IPS DF 4.7 (cell line): ENCODE data around the gene MYLK4.

ENCODE experiments used
- DNase-seq: peaks from one replicate; pipeline ENCODE4 v3.0.0-alpha.2; 2013; ENCODE audit warnings: low spot score; ENCODE audit errors: extremely low read depth

The MYLK4 gene

DNA sequence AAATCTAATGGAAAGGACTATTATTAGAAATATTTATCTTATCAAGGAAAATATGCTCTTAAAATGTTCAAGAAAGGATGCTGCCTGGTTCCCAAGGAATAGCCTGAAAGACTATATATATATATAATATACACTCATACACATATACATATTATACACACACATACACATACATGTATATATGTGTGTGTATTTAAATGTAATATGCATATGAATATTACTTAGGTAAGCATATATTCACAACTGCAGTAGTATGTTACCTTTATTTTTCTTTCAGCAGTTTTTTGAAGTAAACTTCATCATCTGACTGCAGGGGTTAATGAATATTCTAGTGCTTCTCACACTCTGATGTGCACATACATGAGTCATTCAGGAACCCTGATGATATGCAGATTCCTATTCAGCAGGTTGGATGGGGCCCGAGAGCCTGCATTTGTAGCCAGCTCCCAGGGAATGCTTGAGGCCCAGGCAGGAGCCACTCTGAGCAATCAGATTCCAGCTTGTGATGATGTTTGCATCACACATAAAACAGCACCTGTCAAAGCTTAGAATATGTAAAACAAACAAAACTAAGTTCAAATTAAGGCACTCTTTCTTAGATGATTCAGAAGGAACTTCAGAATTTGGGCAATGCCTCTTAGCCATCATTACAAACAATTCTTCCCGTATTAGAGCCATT, 16.1 kb downstream of the MYLK4 start:
- DNase-seq: no peak

DNA sequence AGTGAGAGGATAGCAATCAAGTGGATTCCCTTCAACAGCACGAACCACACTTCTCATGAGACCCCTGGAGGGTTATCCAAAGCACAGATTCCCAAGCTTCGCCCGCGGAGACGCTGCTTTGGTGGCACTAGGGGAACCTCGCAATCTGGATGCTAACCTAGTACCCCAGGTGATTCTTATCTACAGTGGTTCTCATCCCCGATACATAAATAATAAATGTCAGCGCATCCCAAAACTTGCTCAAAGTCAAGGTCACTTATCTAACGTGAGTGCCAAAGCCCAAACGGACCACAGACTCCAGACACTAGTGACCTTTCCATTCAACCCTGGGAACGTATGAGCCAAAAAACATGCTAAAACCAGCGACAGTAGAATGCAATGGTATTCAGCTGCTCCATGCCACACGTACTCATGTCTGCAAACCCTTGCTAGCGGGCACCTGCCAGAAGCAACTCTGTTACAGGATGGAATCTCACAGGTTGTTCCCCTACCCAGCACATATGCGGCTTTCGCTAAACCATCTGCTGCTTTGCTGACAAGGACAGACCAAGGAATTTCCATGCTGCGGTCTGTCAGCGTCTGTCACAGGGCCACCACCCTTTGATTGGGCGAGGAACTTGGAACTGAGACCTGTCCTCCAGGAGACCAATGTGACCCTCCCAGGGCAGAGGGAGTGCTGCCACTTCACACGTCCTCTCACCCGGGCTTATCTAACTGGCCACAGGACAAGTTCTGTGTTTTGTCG, 16.8 kb downstream of the MYLK4 start:
- no peak for DNase-seq

DNA sequence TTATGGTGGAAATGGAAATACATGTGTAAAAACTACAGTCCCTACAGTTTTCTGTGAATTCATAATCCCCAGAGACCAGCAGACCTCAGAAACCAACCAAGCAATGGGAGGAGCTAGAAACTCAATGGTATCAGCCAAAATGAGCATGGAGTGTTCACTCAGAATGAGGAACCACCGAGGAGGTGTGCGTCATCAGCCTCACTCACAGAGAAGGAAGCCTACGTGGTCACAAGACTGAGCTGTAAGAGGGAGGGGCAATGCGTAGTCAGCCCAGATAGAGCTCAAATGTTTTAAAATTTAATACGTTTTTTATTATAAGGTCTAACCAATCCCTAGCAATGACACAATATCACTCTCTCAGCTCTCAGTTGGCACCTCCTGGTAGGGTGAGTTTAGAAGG, 17.4 kb downstream of the MYLK4 start:
- DNase-seq: no peak

DNA sequence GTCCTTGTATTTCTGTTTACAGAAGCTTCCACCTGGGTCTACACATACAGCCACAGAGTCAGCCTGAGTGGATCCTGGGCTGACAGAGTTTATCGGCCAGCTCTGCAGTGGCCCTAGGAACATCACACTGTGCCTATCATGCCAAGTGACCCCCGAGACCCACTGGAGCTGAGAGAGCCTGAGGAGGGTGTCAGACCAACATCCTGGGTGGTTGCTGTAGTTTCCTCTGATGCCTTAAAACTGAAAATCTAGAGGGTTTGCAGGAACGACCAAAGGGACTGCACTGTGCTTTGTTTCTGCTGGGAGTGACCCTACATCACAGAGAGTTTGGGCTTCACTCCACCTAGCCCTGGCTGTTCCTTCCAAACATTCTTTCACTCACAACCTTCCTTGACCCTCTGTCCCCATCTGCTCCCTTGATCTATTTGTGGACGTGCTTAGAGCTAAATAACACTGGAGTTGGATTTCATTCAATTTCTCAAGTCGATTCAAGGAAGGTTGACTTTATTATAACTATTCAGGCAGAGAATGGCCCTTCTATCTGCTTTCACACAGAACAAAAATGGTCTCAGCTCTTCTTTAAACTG, 18.1 kb downstream of the MYLK4 start:
- DNase-seq: no peak

DNA sequence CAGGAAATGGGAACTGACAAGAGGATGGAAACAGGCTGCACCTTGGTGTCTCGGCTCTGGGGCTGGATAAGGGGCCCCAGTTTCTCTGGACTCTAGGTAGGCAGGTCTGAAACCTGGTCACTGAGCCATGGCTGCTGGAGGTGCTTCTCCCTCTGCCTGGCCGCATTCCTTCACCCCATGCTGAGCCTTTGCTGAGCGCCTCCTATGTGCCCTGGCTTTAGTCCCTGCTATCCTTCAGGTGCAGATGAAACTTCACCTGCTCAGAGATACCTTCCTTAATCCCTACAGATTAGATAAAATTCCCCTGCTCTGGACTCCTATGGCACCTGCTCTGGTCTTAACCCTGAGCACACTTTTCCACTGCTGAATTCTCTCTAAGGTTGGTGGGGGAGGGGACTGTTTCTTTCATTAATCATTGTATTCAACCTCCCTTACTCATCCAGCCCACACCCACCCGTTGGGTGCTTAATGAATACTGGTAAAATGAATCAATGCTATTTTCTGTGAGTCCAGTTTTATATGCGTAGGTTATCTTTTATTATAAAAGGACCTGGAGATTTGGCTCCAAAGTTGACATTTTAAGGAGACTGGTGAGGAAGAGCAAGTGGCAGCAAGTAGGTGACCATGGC, 19.3 kb downstream of the MYLK4 start:
- no peak for DNase-seq

DNA sequence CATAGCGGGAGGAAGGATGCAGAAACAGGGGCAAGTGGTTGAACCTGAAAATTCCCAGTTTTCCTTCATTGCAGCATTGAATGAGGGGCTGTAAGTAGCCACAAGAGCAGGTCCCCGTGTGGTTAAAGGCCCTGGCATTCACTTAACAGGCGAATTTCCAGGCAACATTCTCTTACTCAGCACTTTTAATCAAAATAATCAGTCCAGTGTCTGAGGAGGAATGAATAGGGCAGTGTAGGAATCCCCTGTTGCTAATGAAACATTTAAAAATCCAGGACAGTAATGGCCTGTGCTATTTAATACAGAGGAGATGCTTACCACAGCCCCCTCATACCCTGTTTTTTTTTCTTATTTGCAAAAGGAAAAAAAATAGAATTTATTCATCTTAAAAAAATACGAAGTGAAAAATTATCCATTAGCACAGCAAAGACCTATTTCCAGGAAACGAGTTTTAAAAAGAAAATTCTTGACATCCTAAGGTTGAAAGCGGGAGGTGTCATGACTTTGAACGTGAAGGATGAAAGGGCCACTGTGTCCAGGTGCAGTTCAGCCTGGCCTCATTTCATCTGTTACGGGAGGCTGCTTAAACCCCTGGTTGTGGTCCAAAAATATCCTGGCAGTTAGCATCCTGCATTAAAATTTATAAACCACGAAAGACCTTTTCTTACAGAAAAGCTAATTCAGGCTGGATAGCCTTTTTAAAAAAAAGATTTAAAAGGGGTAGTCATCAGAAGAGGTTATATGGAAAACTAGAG, 20.2 kb downstream of the MYLK4 start:
- DNase-seq: no peak

DNA sequence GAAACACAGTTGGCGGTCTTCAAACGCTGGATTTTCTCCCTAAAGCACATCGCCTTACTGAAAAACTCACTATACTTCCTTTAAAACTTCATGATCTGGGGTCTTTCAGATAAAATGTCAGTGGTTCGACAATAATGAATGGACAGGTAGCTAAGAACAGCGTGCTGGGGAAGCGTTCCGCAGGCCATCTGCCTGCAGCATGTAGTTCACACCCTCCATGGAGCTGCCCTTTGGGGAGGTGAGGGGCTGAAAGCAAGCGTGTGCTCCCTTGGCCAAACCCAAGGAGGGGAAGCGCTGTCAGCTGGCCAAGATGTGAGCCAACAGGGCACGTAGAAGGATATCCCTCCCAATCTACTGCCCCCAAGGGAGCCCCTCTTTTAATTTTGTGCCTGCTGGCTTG, 20.8 kb downstream of the MYLK4 start:
- no peak for DNase-seq

DNA sequence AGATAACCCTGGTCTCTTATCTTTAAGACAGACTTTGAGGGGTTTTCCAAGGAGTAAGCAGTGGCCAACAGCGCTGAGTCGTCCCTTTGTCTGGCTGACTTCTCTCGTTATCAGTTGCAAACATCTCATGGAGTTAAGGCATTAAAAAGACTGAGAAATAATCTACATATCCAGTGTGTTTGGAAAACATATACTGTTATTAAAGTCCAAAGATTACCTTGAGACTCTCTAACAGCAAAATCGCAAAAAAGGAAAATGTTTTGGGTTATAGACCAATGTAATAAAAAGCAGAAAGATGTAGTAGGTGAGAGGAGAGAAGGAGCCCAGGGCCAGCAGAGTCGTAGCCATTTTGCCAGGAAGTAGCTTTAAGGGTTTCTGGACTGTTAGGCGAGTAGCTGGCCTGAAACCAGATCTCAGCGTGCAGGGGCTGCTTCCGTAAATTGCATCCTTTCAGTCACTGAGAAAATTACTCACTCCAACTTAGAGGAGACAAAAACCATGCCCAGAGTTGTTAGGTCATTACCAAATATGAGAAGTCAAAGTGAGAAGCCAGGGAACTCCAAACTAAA, 24.6 kb downstream of the MYLK4 start:
- DNase-seq: no peak

DNA sequence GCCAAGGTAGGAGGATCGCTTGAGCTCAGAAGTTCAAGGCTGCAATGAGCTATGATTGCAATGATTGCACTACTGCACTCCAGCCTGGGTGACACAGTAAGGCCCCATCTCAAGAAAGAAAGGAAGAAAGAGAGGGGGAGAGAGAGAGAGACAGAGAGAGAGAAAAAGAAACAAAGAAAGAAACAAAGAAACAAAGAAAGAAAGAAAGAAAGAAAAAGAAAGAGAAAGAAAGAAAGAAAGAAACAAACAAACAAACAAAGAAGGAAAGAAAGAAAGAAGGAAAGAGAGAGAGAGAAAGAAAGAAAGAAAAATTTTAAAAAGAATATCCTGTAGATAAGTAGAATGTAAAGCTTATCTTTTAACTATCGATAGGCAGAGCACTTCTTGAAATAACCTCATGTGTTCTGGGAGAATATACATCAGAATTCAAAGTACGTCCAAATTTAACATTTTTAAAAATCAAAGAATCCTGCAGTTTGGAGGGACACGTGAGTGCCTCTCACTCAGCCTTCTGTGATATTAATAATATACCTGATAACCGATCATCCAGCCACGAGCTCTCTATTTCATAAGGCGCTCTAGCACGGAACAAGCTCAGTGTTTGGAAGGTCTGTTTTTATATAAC, 25.2 kb downstream of the MYLK4 start:
- DNase-seq: no peak

DNA sequence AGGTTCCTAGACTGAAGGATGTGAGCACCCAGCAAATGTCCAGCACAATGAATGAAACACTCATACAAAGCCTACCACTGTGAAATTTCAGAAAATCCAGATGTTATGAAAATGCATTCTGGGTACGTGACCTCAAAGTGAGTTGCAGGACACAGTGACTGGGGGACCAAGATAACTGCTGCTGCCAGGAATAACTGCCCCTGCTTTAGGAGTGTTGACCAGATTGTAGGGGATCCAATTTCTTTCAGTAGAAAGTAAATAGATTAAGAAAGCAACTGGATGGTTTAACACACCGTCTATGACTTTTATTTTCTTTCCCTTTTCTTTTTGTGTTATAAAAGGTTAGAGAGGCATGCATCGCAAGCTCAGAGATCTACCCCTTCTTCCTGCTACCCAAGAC, 29.5 kb downstream of the MYLK4 start:
- no peak for DNase-seq

DNA sequence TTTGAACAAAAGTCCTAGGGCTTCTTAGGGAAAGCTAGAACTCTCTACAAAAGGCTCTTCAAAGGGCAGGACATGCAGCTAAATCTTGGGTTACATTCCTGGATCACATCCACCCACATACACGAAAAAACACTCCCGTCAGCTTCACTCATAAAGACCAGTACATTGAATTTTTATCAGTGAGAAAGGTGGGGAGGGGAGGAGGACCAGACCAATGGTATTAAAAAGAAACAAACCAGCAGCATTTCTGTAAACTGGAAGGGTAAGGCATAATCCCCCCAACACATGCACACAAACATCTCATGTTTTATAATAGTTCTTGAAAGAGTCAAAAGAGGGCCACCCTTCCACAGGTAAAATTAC, 31.6 kb downstream of the MYLK4 start:
- DNase-seq: no peak

DNA sequence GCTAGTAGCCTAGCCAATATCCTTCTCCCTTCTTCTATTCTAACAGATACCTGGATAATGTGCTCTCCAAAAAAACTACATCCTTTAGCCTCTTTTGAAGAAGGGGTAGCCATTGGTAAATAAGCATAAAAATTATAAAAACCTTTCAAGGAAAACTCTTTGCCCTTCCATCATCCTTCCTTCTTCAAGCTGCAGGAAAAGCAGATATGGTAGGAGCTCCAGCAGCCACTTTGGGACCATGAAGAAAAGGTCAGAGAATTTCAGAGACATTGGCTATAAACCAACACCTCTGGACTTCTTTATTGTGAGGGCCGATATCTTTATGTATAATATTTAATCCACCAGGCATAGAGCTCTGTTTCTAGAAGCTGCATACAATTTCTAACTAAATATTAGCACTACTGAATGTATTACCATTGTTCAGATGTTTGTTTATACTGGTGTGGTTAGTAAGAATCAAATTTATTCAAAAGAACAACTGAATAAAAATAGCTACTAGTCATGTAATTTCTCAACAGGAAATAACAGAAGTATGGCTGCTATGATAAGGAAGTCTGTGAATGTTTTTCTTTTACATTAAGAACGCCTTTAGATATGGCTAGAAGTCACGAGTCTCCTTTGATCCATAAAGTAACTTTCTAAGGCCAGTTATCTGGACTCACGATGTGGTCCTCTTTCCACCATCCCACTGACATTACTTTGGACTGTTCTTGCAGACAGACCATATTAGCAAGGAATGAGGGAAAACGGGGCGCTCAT, 32.2 kb downstream of the MYLK4 start:
- DNase-seq: no peak

DNA sequence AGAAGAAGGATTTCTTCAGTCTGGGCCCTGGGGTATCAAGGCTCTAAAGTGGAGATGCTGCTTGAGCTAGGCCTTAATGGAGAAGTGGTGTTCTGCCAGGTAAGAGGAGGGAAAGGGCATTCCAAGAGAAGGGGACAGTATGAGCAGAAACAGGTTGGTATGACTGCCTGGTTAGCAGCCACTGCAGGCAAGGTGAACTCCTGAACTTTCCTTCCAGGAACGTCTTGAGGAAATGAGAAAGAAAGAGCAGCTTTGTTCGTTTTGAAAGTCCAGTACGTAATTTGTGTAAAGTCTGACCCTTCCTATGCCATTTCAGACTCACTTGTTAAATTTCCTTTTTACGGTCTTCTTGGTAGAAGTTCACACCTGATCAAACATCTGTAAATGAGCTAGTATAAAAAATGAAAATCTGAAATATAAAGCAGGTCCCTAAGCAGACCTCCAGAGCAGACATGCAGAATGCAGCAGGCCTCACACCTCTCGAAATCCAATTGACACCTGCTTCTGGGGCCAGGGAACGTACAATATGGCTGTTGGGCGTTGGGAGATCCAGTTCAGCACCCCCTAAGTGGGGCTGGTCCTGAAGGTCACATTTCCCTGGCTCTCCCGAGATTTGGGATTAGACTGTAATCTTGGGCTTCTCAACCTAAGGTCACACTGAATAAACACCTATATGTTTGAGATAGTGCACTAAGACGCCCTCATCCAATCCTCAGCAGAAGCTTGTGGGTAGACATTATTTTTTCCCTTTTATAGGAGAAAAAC, 33.6 kb downstream of the MYLK4 start:
- no peak for DNase-seq

DNA sequence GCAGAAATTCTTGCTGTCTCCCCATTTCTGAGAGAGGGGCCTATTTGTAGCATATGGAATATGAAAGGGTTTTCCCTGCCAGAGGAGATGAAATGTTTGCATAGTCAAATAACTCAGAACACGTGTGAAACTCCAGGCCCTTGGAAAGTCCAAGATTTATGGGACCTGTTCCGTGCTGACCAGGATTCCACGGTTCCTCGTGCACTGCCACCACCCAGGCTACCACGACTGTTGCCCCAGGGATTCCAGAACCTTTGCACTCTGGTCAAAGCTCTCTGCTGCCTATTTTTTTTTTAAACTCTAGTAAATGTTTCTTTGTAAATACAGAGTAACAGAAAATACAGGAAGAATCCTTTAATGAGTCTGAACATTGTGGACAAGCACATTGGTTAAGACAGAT, 35.0 kb downstream of the MYLK4 start:
- DNase-seq: no peak

DNA sequence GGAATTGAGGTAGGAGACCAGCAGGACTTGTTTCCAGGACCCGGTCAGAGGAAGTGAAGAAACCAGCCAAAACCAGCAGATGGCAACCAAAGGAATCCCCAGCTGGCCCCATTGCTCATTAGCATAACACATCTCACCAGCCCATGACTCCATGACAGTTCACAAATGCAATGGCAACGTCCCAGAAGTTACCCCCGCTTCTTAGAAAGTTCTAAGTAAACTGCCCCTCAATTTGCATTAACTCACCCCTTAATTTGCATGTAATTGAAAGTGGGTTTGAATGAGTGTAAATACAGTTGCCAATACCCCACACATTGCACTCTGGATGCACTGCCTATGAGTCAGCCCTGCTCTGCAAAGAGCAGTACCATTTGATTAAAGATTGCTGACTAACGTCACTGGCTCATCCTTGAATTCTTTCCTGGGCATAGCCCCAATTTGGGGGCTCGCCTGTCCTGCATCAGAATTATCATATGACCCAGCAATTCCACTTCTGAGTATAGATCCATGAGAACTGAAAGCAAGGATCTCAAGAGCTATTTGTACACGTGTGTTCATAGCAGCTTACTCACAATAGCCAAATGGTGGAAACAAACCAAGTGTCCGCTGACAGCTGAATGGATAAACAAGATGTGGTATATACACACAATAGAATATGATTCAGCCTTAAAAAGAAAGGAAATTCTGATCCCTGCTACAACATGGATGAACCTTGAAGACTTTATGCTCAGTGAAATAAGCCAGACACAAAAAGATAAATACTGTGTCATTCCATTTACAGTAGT, 36.4 kb downstream of the MYLK4 start:
- no peak for DNase-seq

DNA sequence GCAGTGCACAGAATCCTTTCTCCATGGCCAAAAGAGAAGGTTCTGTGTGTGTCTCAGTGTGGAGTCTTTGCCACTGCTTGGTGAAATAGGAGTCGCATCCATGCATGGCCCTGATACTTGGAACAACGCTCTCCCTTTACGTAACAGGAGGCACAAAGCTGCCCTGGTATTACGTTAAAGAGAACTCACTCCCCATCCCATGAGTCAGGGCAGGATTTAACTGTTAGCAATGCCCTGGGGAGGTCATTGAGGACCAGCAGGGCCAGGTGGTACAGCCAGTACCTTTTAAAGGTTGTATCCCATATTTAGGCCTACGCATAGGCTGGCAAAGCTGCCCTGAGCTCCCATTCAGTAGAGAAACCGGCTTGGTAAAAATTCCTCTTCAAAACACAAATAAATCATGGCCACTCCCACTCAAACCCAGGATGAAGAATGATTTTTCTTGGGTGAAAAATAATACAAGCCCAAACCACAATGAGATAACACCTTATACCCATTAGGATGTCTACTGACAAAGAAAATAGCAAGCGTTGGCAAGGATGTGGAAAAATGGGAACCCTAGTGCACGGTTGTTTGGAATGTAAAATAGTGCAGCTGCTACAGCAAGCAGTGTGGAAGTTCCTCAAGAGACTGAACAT, 37.1 kb downstream of the MYLK4 start:
- DNase-seq: no peak

DNA sequence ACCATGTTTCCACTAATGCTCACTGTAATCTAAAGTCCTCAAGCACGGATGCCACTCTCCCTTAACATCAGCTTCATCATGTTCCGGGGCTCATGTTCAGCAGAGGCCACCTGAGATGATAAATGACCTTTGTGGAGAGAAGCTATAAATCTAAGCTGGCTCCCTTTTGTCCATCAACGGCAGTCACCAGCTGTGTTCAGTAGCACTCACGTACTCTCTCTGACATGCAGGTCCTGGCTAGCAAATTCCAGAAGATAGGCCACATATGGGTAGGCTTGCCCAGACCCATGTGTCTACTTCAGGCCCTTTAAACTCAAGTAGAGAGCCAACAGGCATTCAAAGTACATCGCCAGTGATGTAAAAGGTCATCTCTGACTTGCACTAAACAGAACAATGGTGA, 38.6 kb downstream of the MYLK4 start:
- DNase-seq: no peak

DNA sequence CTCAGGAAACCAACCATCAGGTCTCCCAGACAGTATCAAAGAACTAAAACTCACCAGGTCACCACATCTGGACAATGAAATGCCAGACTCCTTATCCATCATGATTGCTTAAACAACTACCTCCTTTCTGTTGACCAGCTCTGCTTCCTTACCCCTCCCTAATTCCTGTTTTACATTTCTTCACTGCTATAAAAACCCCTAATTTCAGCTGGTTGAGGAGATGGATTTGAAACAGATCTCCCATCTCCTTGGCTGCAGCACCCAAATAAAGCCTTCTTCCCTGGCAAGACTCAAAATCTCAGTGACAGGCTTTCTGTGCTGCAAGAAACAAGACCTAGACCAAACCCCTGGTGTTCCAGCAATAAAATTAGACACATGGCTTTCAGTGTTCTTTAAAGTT, 40.3 kb downstream of the MYLK4 start:
- DNase-seq: no peak
